Thoracic aorta (tissue), 2 donors: ENCODE results near the gene CAMTA2. TPM values are rescaled to one million over a fixed set of nuclear protein-coding genes. Genes with fewer than 3 reads are reported as not detected.
A peak's percentile ranks its signal among the peaks of the same experiment; 100 is the strongest.

Experiments
- ATAC-seq: fragments of 150-250 bp; one replicate; pipeline ENCODE4 v1.8.0; 2017; ENCODE audit warnings: low read depth; ENCODE audit not compliant: insufficient number of reproducible peaks, low FRiP score
- DNase-seq: peaks from one replicate; pipeline ENCODE4 v3.0.0-alpha.2; 2020; ENCODE audit warnings: low spot score
- H3K27ac ChIP-seq, 2 donors: fragments of 200-600 bp; sonication (generic); 1 replicate in 1 of 2; 2 replicates in 1 of 2; pipeline ENCODE4 v1.5.1; 2016; ENCODE audit warnings: mild to moderate bottlenecking in 2 of 2, moderate library complexity in 2 of 2
- H3K27me3 ChIP-seq: fragments of 200-600 bp; sonication (generic); replicated peaks from 2 replicates; pipeline ENCODE4 v1.6.0; 2016; ENCODE audit warnings: mild to moderate bottlenecking; ENCODE audit not compliant: insufficient read depth
- H3K36me3 ChIP-seq: fragments of 200-600 bp; sonication (generic); one replicate; pipeline ENCODE4 v1.5.1; 2016
- H3K4me1 ChIP-seq, 2 donors: fragments of 200-600 bp; sonication (generic); 1 replicate in 1 of 2; 2 replicates in 1 of 2; pipeline versions ENCODE4 v1.5.1 to v1.6.0; 2016; ENCODE audit warnings: low read depth in 2 of 2, mild to moderate bottlenecking in 1 of 2; ENCODE audit not compliant: control insufficient read depth in 1 of 2
- H3K4me3 ChIP-seq: fragments of 200-600 bp; sonication (generic); 2 replicates; pipeline ENCODE4 v1.5.1; 2016; ENCODE audit warnings: mild to moderate bottlenecking
- H3K9me3 ChIP-seq: fragments of 200-600 bp; sonication (generic); 2 replicates; pipeline ENCODE4 v1.5.1; 2016
- total RNA-seq, 2 donors: library from RNA; depleted of rRNA; stranded (reverse); fragments of >200 nt; gene quantifications; one replicate each; pipeline versions ENCODE4 v1.1.0 to v1.2.3, GENCODE V29; 2016
- TF ChIP-seq, protein P1 (sequence below): fragments of 200-600 bp; sonication (generic); IDR thresholded peaks from one replicate; pipeline ENCODE4 v1.5.1; 2019; ENCODE audit warnings: antibody characterized with exemption

CAMTA2 gene
- total RNA-seq, 2 donors from 2014 or later: 31.3 to 34.0 TPM

DNA sequence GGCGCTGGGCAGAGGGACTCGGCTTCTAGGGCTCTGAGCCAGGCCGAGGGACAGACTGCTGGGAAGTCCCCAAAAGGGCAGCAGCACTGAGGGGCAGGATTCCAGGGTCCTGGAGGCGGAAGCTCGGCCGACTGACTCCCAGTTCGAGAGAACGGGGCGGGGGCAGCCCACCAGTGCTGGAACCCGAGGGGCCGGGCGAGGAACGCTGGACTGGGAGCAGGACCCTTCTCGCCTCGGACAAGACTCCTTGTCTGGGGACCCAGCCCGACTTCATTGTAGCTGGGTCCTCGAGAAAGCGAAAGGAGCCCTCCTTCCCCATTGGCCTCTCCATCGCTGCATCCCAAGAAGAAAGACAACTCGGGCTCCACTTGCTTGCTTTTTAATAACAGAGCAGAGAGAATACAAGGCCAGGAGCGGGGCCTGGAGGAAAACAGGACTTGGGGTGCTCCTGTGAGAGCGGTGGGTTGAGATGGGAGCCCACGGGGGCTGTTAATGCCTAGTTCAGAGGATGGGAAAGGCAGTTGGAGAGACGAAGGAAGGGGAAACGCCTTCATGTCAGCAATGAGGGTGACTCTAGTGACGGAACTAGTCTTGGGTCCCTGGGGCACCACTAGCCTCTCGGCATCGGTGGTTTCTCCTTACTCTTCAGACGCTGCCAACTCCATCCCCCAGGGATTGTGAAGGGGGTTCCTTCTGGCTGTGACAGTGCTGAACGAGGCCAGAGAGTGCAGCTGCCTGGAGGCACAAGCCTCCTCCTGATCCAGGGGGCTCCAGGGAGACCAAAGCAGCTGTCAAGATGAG is 492 bp upstream of the CAMTA2 start:
- Histone ChIP-seq H3K27ac (peak overlapping the region; percentile 89 to 91), H3K4me3 (peak overlapping the region; percentile 82), H3K27me3 (no peaks in the 10 kb centered on the region), H3K36me3 (no peaks in the 10 kb centered on the region), H3K4me1 (peaks cover 10 to 30% of the 10 kb centered on the region in 2 donors), H3K9me3 (no peaks in the 10 kb centered on the region)
- no peak for ATAC-seq
- no peak for DNase-seq
- TF ChIP-seq, protein P1, sequence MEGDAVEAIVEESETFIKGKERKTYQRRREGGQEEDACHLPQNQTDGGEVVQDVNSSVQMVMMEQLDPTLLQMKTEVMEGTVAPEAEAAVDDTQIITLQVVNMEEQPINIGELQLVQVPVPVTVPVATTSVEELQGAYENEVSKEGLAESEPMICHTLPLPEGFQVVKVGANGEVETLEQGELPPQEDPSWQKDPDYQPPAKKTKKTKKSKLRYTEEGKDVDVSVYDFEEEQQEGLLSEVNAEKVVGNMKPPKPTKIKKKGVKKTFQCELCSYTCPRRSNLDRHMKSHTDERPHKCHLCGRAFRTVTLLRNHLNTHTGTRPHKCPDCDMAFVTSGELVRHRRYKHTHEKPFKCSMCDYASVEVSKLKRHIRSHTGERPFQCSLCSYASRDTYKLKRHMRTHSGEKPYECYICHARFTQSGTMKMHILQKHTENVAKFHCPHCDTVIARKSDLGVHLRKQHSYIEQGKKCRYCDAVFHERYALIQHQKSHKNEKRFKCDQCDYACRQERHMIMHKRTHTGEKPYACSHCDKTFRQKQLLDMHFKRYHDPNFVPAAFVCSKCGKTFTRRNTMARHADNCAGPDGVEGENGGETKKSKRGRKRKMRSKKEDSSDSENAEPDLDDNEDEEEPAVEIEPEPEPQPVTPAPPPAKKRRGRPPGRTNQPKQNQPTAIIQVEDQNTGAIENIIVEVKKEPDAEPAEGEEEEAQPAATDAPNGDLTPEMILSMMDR: no peak

DNA sequence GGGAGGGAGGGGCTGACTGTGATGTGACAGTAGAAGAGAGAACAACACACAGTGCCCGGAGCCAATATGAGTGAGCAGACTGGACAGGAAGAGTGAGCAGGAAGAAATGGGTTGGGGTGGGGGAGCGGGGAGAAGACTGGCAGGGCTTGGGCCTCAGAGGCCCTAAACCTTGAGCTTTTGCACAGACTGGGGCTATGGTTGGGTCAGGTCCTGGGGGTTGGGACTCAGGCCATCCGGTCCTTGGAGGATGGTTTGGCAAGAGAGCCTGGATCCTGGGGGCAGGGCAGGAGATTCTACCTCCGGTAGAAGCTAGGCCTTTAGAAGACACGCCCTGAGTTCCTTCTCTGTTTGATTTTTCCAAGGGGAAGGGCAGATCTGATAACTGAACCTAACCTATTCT is 1.1 kb downstream of the CAMTA2 start:
- peaks cover 10 to 30% of the 10 kb centered on the region in 2 donors for H3K4me1 ChIP-seq
- TF ChIP-seq, protein P1: no peak
- no peaks in the 10 kb centered on the region for H3K9me3 ChIP-seq
- peak overlapping the region; percentile 89 to 91 for H3K27ac ChIP-seq
- DNase-seq (no peak), ATAC-seq (peak; percentile 3)
- H3K4me3 ChIP-seq: peak overlapping the region; percentile 82
- no peaks in the 10 kb centered on the region for H3K27me3 ChIP-seq
- peaks cover 8% of the 10 kb centered on the region for H3K36me3 ChIP-seq

DNA sequence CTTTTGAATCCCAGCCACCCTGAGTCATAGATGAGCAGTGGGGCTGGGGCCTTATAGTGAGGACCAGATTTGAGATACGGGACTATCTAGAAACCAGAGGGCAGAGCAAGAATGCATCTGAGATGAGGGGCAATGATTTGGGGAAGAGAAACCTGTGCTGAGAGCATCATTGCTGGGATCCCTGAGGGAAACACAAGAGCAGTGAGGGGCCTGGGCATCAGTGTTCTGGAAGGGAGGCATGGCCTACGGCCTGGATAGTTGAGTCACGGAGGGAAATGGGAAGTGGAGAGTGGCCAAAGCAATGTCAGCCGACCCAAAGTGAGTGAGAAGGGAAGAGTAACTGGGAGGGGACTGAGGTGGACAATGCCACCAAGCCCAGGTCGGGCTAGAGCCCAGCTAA is 5.2 kb downstream of the CAMTA2 start:
- no peak for DNase-seq
- Histone ChIP-seq H3K27me3 (no peaks in the 10 kb centered on the region), H3K36me3 (peaks cover 33% of the 10 kb centered on the region), H3K4me3 (no peak overlapping the region), H3K27ac (no peak overlapping the region), H3K4me1 (peaks cover 0 to 18% of the 10 kb centered on the region in 2 donors), H3K9me3 (no peaks in the 10 kb centered on the region)
- no peak for ATAC-seq
- TF ChIP-seq, protein P1: no peak

DNA sequence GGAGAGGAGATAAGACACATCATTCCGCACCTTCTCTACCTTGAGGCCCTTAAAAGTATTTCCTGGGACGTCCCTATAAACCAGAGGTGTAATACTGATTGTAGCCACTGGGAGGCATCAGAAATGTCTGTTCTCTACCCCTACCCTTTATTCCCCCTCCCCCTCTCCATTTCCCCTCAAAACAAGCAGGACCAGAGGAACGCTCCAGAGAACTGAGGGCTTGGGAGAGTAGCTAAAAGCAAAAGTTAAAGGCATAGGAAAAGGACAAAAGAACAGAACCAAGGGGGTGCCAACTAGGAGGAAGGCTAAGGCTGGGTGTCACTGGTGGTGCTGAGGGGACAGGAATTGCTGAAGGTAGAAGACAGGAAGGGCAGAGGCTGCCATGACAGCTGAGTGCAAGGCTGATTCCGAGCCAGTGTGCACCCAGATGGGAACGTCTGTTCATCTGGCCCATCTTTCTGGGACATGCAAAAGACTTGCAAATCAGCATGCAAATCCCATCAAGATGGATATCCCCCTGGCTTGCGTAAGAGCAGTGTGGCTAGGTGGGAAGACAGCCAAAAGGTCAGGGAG is 6.7 kb downstream of the CAMTA2 start:
- Histone ChIP-seq H3K4me1 (peaks cover 0 to 5% of the 10 kb centered on the region in 2 donors), H3K27ac (no peak overlapping the region), H3K4me3 (no peak overlapping the region), H3K27me3 (no peaks in the 10 kb centered on the region), H3K9me3 (no peaks in the 10 kb centered on the region), H3K36me3 (peaks cover 44% of the 10 kb centered on the region)
- TF ChIP-seq, protein P1: peak; percentile 86
- DNase-seq (no peak), ATAC-seq (no peak)

DNA sequence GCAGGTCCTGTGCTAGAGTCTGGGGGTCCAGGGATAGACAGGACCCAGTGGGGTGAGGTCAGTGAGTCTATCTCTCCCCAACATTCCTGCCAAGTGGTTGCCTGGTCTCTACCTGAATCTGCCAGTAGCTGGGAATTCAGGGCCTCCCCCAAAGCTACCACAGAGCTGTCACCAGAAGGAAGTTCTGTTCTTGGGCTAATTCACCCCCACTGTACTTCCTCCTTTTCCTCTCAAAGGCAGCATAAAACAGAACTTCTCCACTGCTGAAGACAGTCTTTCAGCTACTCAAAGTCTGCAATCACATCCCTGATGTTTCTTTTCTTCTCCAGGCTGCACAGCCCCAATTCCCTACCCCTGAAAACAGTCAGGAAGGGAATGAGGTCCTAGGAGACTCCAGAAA is 8.7 kb downstream of the CAMTA2 start:
- H3K36me3 ChIP-seq: peaks cover 44% of the 10 kb centered on the region
- no peaks in the 10 kb centered on the region for H3K9me3 ChIP-seq
- ATAC-seq (no peak), DNase-seq (no peak)
- H3K4me3 ChIP-seq: no peak overlapping the region
- H3K4me1 ChIP-seq: peaks cover 0 to 12% of the 10 kb centered on the region in 2 donors
- H3K27me3 ChIP-seq: no peaks in the 10 kb centered on the region
- TF ChIP-seq, protein P1: no peak
- no peak overlapping the region for H3K27ac ChIP-seq
